GM19452 (cell line): ENCODE results near the gene FAM209B.
"Not testable (repeated sequence)": the region's sequence is repeated elsewhere in the genome, so short reads cannot be mapped to it uniquely, and the experiment has no call there.

Source experiments
- ATAC-seq: cut with Tn5 transposase; IDR thresholded peaks from one replicate; pipeline ENCODE4 v1.9.1; 2021; ENCODE audit not compliant: unreplicated experiment

Gene FAM209B

GRCh38 chr20:56537997-56538396 is 5.0 kb downstream of the FAM209B start:
- ATAC-seq: no peak

- no peak for ATAC-seq
These were observed 7.4 kb downstream of the FAM209B start for GRCh38 chr20:56540415-56540814.

GRCh38 chr20:56542489-56543030 is 9.5 kb downstream of the FAM209B start:
- ATAC-seq: no peak

GRCh38 chr20:56551571-56551970 is 18.5 kb downstream of the FAM209B start:
- ATAC-seq: no peak

- no peak for ATAC-seq
These were observed 20.0 kb downstream of the FAM209B start for GRCh38 chr20:56552911-56553629.

GRCh38 chr20:56554869-56555268 is 21.8 kb downstream of the FAM209B start:
- peak; percentile 80 for ATAC-seq

- ATAC-seq: no peak
These were observed 25.9 kb downstream of the FAM209B start for GRCh38 chr20:56558968-56559367.

- ATAC-seq: not testable (repeated sequence)
These were observed 31.5 kb downstream of the FAM209B start for GRCh38 chr20:56564526-56564925.

GRCh38 chr20:56565511-56565910 is 32.5 kb downstream of the FAM209B start:
- ATAC-seq: no peak

- ATAC-seq: no peak
These were observed 33.6 kb downstream of the FAM209B start for GRCh38 chr20:56566621-56567020.

GRCh38 chr20:56570832-56571231 is 37.8 kb downstream of the FAM209B start:
- no peak for ATAC-seq

GRCh38 chr20:56572172-56572571 is 39.1 kb downstream of the FAM209B start:
- no peak for ATAC-seq

GRCh38 chr20:56573986-56574385 is 40.9 kb downstream of the FAM209B start:
- ATAC-seq: no peak

GRCh38 chr20:56574531-56575142 is 41.6 kb downstream of the FAM209B start:
- ATAC-seq: no peak

- ATAC-seq: no peak
These were observed 42.1 kb downstream of the FAM209B start for GRCh38 chr20:56575157-56575556.

GRCh38 chr20:56575961-56576360 is 42.9 kb downstream of the FAM209B start:
- ATAC-seq: no peak

- no peak for ATAC-seq
These were observed 46.3 kb downstream of the FAM209B start for GRCh38 chr20:56579301-56579710.

- no peak for ATAC-seq
These were observed 47.2 kb downstream of the FAM209B start for GRCh38 chr20:56580226-56580625.

- ATAC-seq: no peak
These were observed 48.7 kb downstream of the FAM209B start for GRCh38 chr20:56581701-56582100.

GRCh38 chr20:56582542-56582941 is 49.5 kb downstream of the FAM209B start:
- ATAC-seq: no peak

- ATAC-seq: no peak
These were observed 51.9 kb downstream of the FAM209B start for GRCh38 chr20:56584916-56585315.
